Breast epithelium (tissue), 3 donors: ENCODE results near the gene VAV3.

ENCODE experiments used
- POLR2A ChIP-seq: fragments of 450-650 bp; IDR thresholded peaks from one replicate; pipeline ENCODE4 v1.6.1; 2016; ENCODE audit warnings: antibody characterized with exemption, mild to moderate bottlenecking, moderate library complexity
- TF ChIP-seq, protein P1 (sequence below), 3 donors: fragments of 450-650 bp; IDR thresholded peaks; one replicate each; pipeline ENCODE4 v1.5.1; 2016 to 2017; ENCODE audit warnings: antibody characterized with exemption in 3 of 3, mild to moderate bottlenecking in 3 of 3, moderate library complexity in 3 of 3

DNA sequence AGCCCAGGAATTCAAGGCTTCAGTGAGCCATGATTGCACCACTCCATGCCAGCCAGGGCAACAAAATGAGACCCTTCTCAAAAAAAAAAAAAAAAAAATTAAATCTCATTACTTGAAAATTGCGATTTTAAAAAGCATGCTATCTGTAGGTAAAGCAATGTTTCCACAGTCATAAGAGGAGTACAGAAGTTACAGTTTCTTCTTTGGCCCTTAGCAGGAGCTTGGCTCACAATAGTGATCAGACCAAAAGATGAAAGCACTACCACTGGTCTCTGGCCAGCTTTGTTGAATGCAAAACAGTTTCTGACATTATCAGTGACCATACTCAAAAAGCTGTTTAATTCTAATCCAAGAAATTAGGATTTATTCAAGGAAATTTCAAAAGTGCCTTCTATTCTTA lies 31.2 kb downstream of the VAV3 start:
- TF ChIP-seq, protein P1, sequence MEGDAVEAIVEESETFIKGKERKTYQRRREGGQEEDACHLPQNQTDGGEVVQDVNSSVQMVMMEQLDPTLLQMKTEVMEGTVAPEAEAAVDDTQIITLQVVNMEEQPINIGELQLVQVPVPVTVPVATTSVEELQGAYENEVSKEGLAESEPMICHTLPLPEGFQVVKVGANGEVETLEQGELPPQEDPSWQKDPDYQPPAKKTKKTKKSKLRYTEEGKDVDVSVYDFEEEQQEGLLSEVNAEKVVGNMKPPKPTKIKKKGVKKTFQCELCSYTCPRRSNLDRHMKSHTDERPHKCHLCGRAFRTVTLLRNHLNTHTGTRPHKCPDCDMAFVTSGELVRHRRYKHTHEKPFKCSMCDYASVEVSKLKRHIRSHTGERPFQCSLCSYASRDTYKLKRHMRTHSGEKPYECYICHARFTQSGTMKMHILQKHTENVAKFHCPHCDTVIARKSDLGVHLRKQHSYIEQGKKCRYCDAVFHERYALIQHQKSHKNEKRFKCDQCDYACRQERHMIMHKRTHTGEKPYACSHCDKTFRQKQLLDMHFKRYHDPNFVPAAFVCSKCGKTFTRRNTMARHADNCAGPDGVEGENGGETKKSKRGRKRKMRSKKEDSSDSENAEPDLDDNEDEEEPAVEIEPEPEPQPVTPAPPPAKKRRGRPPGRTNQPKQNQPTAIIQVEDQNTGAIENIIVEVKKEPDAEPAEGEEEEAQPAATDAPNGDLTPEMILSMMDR (IDR thresholded peaks at IDR 0.05) = no peak
- no peak for TF ChIP-seq POLR2A
